NCI-H1105 treated with DMSO at 0.1 percent for 48 hours (cell line): ENCODE results near the gene POLR2J.
"Not testable (repeated sequence)": the region's sequence is repeated elsewhere in the genome, so short reads cannot be mapped to it uniquely, and the experiment has no call there.

Source experiments
- DNase-seq: peaks from one replicate; lab custom pipeline; 2025; lab: John Stamatoyannopoulos, UW

Gene POLR2J

GRCh38 chr7:102478314-102479208, at the start of gene POLR2J:
Gene POLR2J (minus strand): TSS chr7:102478922. CDS start chr7:102478860, 62 bp downstream.
- DNase-seq: not testable (repeated sequence)

- not testable (repeated sequence) for DNase-seq
Measured at GRCh38 chr7:102527822-102528793, 49.4 kb upstream of the POLR2J start.

- DNase-seq: not testable (repeated sequence)
Measured at GRCh38 chr7:102527182-102527581, 48.5 kb upstream of the POLR2J start.

GRCh38 chr7:102524803-102525202, 46.1 kb upstream of the POLR2J start:
- not testable (repeated sequence) for DNase-seq

- not testable (repeated sequence) for DNase-seq
Measured at GRCh38 chr7:102520797-102521196, 42.1 kb upstream of the POLR2J start.

GRCh38 chr7:102517550-102518147, 38.9 kb upstream of the POLR2J start, which contains the start of gene RASA4B:
Gene RASA4B (minus strand): TSS chr7:102517777. CDS start chr7:102517710, 67 bp downstream.
- DNase-seq: not testable (repeated sequence)

- not testable (repeated sequence) for DNase-seq
Measured at GRCh38 chr7:102516951-102517350, 38.2 kb upstream of the POLR2J start.

- not testable (repeated sequence) for DNase-seq
Measured at GRCh38 chr7:102515889-102516288, 37.2 kb upstream of the POLR2J start.

- DNase-seq: not testable (repeated sequence)
Measured at GRCh38 chr7:102514881-102515721, 36.4 kb upstream of the POLR2J start.

- not testable (repeated sequence) for DNase-seq
Measured at GRCh38 chr7:102512642-102513221, 34.0 kb upstream of the POLR2J start.

GRCh38 chr7:102511860-102512522, 33.3 kb upstream of the POLR2J start:
- DNase-seq: not testable (repeated sequence)

GRCh38 chr7:102510575-102510974, 31.9 kb upstream of the POLR2J start:
- DNase-seq: not testable (repeated sequence)

- DNase-seq: not testable (repeated sequence)
Measured at GRCh38 chr7:102507410-102508088, 28.8 kb upstream of the POLR2J start.

- DNase-seq: not testable (repeated sequence)
Measured at GRCh38 chr7:102505298-102506185, 26.8 kb upstream of the POLR2J start.

GRCh38 chr7:102503141-102503540, 24.4 kb upstream of the POLR2J start:
- DNase-seq: not testable (repeated sequence)

- not testable (repeated sequence) for DNase-seq
Measured at GRCh38 chr7:102498321-102498720, 19.6 kb upstream of the POLR2J start.

- not testable (repeated sequence) for DNase-seq
Measured at GRCh38 chr7:102497308-102497707, 18.6 kb upstream of the POLR2J start.

GRCh38 chr7:102496861-102497260, 18.1 kb upstream of the POLR2J start:
- DNase-seq: not testable (repeated sequence)
